ENCODE data around the gene ABCF2. TPM values are rescaled to one million over a fixed set of nuclear protein-coding genes. Genes with fewer than 3 reads are reported as not detected.

The ABCF2 gene
- total RNA-seq, 1 experiment from 2014 or later = 45.8 TPM

DNA sequence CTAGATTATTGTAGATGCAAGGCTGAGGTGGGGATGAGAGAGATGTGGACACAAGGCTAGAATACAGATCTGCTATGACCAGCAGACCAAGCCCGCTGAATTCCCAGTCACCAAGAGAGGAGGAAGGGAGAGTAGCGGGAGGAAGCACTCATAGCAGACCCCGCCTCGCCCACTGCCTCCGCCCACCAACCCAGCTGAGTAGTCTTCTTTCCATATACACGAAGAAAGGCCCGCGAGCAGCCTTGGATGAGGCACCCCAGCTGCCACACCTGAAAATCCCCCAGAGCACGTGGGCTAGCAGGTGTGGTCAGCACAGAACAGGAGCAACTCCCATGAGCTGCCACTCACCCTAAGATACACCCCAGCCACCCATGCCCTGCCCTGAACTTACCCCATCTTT is 8.8 kb downstream of the ABCF2 start:
- no peaks in the 10 kb centered on the region for H3K9me3 ChIP-seq (ENCODE audit: insufficient read depth, low read depth)
- intact Hi-C loops (cut with micrococcal nuclease; ENCODE audit: unreplicated experiment) = no loop called here
- TF ChIP-seq, protein P1, sequence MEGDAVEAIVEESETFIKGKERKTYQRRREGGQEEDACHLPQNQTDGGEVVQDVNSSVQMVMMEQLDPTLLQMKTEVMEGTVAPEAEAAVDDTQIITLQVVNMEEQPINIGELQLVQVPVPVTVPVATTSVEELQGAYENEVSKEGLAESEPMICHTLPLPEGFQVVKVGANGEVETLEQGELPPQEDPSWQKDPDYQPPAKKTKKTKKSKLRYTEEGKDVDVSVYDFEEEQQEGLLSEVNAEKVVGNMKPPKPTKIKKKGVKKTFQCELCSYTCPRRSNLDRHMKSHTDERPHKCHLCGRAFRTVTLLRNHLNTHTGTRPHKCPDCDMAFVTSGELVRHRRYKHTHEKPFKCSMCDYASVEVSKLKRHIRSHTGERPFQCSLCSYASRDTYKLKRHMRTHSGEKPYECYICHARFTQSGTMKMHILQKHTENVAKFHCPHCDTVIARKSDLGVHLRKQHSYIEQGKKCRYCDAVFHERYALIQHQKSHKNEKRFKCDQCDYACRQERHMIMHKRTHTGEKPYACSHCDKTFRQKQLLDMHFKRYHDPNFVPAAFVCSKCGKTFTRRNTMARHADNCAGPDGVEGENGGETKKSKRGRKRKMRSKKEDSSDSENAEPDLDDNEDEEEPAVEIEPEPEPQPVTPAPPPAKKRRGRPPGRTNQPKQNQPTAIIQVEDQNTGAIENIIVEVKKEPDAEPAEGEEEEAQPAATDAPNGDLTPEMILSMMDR (conservative IDR thresholded peaks at IDR 0.05) = no peak
- TF ChIP-seq EZH2 (IDR thresholded peaks at IDR 0.05; ENCODE audit: low read depth) = no peak
- no peaks in the 10 kb centered on the region for H3K4me1 ChIP-seq (replicated peaks; ENCODE audit: insufficient read depth)
- DNase-seq = no peak
- no peak overlapping the region for H2AFZ ChIP-seq
- H3K36me3 ChIP-seq (ENCODE audit: low read depth) = peaks cover 52% of the 10 kb centered on the region
- peaks cover 14% of the 10 kb centered on the region for H3F3A ChIP-seq (ENCODE audit: insufficient read depth, low read depth)
- ChIA-PET CTCF (no interaction called here), POLR2A (ENCODE audit: unreplicated experiment) (no interaction called here)
- no peaks in the 10 kb centered on the region for H3K79me2 ChIP-seq (ENCODE audit: low read depth)
- H3K4me2 ChIP-seq = no peak overlapping the region
- BruUV-seq (replicated peaks) = no TSS peak
- no peak overlapping the region for H3K4me3 ChIP-seq
- no peak overlapping the region for H3K27ac ChIP-seq
- H4K20me1 ChIP-seq (ENCODE audit: insufficient read depth) = 0 out of 2 replicates have a peak, but pooled peaks cover 4% of the 10 kb centered on the region
- H3K9me2 ChIP-seq (ENCODE audit: insufficient read depth) = no peaks in the 10 kb centered on the region
- H3K27me3 ChIP-seq (ENCODE audit: insufficient read depth, low read depth) = no peaks in the 10 kb centered on the region

GRCh38 chr7:151215396-151215795 is 11.6 kb downstream of the ABCF2 start:
- no TSS peak for BruUV-seq (replicated peaks)
- ChIA-PET CTCF (no interaction called here), POLR2A (ENCODE audit: unreplicated experiment) (no interaction called here)
- H3F3A ChIP-seq (ENCODE audit: insufficient read depth, low read depth) = peaks cover 21% of the 10 kb centered on the region
- H3K79me2 ChIP-seq (ENCODE audit: low read depth) = no peaks in the 10 kb centered on the region
- no peak overlapping the region for H2AFZ ChIP-seq
- intact Hi-C loops (cut with micrococcal nuclease; ENCODE audit: unreplicated experiment) = no loop called here
- H4K20me1 ChIP-seq (ENCODE audit: insufficient read depth) = 0 out of 2 replicates have a peak, but pooled peaks cover 4% of the 10 kb centered on the region
- no peaks in the 10 kb centered on the region for H3K9me3 ChIP-seq (ENCODE audit: insufficient read depth, low read depth)
- no peak for DNase-seq
- peaks cover 34% of the 10 kb centered on the region for H3K36me3 ChIP-seq (ENCODE audit: low read depth)
- H3K4me2 ChIP-seq = no peak overlapping the region
- no peaks in the 10 kb centered on the region for H3K9me2 ChIP-seq (ENCODE audit: insufficient read depth)
- no peak overlapping the region for H3K27ac ChIP-seq
- H3K4me3 ChIP-seq = no peak overlapping the region
- H3K4me1 ChIP-seq (replicated peaks; ENCODE audit: insufficient read depth) = no peaks in the 10 kb centered on the region
- TF ChIP-seq EZH2 (IDR thresholded peaks at IDR 0.05; ENCODE audit: low read depth) = no peak
- TF ChIP-seq, protein P1 (conservative IDR thresholded peaks at IDR 0.05) = no peak
- no peaks in the 10 kb centered on the region for H3K27me3 ChIP-seq (ENCODE audit: insufficient read depth, low read depth)

DNA sequence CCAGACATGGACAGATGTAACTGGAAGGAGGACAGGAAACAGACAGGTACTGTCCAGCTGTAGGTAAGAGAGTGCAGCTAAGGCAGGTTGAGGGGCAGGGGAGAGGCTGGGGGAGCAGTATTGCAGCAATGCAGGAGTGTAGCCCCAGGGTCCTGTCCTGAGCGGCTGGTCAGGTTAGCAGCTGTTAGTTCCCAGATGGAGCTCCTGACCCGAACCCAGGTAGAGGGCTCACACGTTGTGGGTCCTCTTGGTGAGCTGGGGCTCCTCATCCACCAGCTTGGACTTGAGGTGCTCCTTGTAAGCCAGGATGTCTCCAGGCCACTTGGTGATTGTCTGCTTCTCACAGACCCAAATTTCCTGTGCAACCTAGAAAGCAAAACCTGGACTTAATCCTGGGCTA is 13.2 kb downstream of the ABCF2 start:
- intact Hi-C loops (cut with micrococcal nuclease; ENCODE audit: unreplicated experiment) = no loop called here
- H3F3A ChIP-seq (ENCODE audit: insufficient read depth, low read depth) = peaks cover 21% of the 10 kb centered on the region
- H3K36me3 ChIP-seq (ENCODE audit: low read depth) = peaks cover 26% of the 10 kb centered on the region
- no peak for TF ChIP-seq EZH2 (IDR thresholded peaks at IDR 0.05; ENCODE audit: low read depth)
- TF ChIP-seq, protein P1 (conservative IDR thresholded peaks at IDR 0.05) = no peak
- no peak overlapping the region for H2AFZ ChIP-seq
- BruUV-seq (replicated peaks) = no TSS peak
- H3K27me3 ChIP-seq (ENCODE audit: insufficient read depth, low read depth) = no peaks in the 10 kb centered on the region
- H3K4me3 ChIP-seq = no peak overlapping the region
- H3K9me2 ChIP-seq (ENCODE audit: insufficient read depth) = no peaks in the 10 kb centered on the region
- no peak overlapping the region for H3K4me2 ChIP-seq
- CTCF ChIA-PET = no interaction called here
- H4K20me1 ChIP-seq (ENCODE audit: insufficient read depth) = no peaks in the 10 kb centered on the region
- POLR2A ChIA-PET (ENCODE audit: unreplicated experiment) = no interaction called here
- DNase-seq = no peak
- no peaks in the 10 kb centered on the region for H3K4me1 ChIP-seq (replicated peaks; ENCODE audit: insufficient read depth)
- H3K9me3 ChIP-seq (ENCODE audit: insufficient read depth, low read depth) = no peaks in the 10 kb centered on the region
- H3K79me2 ChIP-seq (ENCODE audit: low read depth) = no peaks in the 10 kb centered on the region
- no peak overlapping the region for H3K27ac ChIP-seq
